Activated naive CD4-positive, alpha-beta T cell treated with anti-CD3 and anti-CD28 coated beads, Interleukin-2, amount 50 U/mL, for 16 hours (primary cell): ENCODE results near the gene BAK1.

ENCODE experiments used
- DNase-seq: peaks from one replicate; pipeline ENCODE4 v3.0.0-alpha.2; 2020

BAK1 gene

GRCh38 chr6:33579828-33580714 is at the start of gene BAK1:
Gene BAK1 (minus strand): TSS chr6:33580276. CDS start chr6:33577604, 2,672 bp downstream.
- peak; percentile 84 for DNase-seq

DNA sequence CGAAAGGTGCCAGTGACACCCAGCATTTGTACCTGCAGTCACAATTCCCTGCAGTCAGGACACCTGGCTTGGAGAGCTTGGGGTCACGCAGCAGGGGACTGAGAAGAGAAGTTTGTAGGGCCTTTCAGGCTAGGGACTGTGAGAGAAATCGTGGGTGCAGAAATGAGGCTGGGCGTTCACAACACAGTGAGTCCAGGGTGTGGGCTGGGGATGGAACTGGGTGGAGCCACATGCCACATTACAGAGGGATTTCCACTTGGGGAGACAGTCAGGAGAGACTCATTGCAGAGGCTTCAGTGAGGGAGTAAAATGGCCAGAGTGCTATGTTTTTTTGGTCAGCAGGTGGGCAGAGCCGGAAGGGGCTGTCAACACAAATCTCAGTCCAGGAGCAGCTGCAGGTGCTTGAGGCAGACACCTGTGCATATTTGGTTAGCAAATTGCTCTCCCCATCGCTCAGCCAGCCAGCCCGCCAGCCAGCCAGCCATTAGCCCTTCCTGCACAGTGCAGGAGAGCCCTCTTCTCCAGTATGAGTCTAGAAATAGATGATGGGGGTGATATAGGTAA is 48.4 kb upstream of the BAK1 start:
- DNase-seq, result no peak

- no peak for DNase-seq
Observed at GRCh38 chr6:33627876-33628275, 47.8 kb upstream of the BAK1 start.

- DNase-seq, result no peak
Observed at GRCh38 chr6:33624856-33625255, 44.8 kb upstream of the BAK1 start.

DNA sequence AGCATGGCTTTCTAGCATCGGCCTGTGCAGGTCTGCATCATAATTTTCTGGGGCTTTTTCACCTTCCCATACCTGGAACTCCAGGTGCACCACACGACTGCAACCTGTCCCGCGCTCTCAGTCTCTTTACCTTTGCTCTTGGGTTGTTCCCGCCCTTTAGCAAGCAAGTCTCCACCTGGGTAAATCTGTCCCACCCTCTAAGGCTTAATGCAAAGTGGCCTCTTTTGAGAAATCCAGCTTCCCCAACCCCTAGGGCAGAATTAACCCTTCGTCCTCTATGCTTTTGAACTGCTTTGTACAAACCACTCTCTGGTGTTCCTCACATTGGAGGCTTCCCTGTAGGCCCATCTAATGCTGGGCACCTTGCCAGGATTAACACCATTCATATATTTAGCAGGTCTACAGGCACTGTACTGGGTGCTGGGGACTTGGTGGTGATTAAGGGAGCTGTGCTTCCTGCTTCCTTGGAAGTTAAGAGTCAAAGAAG is 43.9 kb upstream of the BAK1 start:
- DNase-seq, result no peak

GRCh38 chr6:33622456-33623431 is 42.7 kb upstream of the BAK1 start:
- no peak for DNase-seq

DNA sequence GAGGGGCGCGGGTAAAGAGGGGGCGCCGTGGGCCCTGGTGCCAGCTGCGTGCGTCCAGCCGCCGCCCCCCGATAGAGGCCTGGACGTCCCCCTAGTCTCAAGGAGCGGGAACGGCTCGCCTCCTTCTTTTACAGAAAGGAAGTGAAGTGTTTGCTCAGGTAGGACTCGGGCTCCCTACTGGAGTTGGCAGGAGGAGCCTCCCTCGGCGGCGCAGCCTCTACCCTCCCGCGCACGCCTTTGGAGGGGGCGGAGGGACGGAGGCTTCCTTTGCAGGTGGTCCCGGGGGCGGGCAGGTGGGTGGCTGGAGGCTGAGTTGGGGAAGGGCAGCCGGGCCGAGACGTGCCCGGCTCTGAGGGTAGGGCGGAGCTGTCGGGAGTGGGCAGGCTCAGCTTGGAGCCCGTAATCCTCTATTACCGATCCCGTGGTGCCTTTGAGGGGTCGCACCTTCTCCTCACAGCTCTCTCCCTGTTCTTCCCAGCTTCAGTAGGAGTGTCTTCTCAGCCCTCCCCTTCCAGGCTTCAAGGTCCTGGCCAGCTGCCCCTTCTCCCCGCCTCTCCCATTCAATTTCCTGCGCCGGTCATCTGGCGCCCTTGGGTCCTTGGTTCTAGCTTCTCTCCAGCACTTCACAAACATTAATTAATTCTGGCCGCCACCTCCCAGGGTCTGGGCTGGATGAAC is 41.8 kb upstream of the BAK1 start:
- DNase-seq, result peak; percentile 48

DNA sequence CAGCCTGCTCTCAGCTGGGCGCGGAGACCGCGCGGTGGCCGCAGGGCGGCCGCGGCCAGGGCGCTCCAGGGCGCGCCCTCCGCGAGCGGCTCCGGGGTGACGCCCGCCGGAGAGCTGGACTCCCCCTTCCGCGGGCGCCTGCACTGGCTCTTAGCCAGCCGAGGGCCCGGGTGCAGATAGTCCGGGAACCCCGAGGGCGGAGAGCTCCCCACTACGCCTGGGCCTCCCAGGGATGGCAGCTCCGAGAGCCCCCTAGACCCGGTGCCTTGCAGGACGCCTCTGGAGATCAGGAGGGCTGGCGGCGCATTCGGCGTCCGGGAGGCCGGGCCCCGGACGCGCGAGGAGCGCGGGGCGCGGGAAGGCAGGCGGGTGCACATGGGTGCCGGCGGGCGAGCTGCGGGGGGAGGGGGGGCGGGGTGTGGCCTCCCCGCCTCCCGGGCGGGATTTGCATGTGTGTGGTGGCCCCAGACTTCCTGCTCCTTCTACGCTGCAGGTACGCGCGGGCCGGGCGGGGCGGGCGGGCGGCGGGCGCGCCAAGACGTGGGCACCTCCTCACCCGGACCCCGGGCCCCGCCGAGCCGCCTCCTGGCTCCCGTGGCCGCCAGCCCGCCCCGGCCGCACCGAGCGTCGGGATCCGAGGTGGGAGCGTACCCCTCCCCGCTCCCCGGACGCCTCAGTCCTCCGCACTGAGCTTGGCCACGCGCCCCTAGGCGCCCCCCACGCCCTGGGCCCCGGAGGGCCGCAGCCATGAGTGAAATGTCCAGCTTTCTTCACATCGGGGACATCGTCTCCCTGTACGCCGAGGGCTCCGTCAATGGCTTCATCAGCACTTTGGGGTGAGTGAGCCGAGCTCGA is 41.0 kb upstream of the BAK1 start, which contains the start of gene ITPR3:
ITPR3 (plus strand) TSS at position 467 of the 855 bp plus-strand sequence; CDS start at position 748, 281 bp downstream.
- peak; percentile 73 for DNase-seq

- DNase-seq, result peak; percentile 24
Observed at GRCh38 chr6:33620158-33620855, 40.2 kb upstream of the BAK1 start.

DNA sequence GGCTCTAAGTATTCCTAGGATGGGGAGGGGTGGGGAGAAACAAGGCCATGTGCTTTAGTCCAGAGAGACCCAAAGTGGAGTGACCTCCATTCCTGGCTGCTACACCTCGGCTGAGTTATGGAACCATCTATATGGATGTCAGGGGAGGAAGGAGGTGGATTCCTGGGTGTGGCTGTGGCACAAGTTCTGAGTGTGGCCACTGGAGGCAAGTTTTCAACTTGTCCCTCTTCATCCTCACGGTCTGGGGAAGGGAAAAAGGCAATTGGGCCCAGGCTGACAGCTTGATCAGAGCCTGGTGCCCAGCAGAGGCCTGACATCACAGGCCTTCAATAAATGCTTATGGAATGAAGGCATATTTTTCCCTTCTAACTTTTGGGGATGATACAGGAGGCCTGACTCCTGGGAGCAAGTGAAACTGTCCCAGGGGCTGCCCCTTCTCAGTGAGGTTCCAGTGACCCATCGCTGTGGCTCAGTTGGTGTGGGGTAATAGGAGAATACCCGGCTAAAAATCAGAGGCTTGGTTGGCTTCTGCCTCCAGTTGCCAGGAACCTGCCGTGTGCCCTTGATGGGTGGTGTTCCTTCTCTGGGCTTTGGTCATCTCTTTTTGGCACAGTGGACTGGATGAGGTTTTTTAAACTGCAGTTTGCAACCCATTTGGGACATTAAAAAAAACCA is 39.2 kb upstream of the BAK1 start:
- no peak for DNase-seq

- no peak for DNase-seq
Observed at GRCh38 chr6:33616913-33617312, 36.8 kb upstream of the BAK1 start.

DNA sequence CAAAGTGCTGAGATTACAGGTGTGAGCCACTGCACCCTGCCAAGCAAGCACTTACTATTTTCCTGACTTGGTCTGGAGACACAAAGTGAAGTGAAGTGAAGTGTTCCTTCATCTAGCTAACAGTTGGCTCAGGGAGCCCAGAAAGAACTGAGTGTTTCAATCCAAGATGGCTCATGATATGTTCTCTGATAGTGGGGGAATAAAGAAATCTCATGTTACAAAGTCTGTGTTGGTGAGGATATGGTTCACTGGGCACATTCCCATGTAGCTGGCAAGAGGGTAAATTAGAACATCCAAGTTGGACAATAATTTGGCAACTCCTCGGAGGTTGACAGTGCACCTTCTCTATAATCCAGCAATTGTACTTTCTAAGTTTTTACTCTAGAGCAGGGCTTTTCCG is 36.0 kb upstream of the BAK1 start:
- no peak for DNase-seq

DNA sequence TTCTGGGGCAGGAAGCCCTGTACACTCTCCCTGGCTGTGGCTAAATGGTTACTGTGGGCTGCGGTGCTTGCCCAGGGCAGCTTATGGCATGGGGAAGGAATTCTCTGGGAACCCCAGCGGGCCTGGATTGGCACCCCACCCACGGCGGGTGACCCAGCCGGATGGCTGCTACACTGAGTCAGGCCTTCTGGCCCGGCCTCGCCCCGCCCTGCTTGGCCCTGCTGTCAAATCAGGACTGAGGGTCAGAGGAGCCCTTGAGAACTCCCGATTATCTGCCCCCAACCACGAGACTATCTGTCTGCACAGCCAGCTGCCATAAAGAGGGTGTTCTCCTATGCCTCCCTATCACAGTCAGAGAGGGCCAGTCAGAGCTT is 33.7 kb upstream of the BAK1 start:
- DNase-seq, result no peak

GRCh38 chr6:33613146-33613794 is 33.2 kb upstream of the BAK1 start:
- no peak for DNase-seq

DNA sequence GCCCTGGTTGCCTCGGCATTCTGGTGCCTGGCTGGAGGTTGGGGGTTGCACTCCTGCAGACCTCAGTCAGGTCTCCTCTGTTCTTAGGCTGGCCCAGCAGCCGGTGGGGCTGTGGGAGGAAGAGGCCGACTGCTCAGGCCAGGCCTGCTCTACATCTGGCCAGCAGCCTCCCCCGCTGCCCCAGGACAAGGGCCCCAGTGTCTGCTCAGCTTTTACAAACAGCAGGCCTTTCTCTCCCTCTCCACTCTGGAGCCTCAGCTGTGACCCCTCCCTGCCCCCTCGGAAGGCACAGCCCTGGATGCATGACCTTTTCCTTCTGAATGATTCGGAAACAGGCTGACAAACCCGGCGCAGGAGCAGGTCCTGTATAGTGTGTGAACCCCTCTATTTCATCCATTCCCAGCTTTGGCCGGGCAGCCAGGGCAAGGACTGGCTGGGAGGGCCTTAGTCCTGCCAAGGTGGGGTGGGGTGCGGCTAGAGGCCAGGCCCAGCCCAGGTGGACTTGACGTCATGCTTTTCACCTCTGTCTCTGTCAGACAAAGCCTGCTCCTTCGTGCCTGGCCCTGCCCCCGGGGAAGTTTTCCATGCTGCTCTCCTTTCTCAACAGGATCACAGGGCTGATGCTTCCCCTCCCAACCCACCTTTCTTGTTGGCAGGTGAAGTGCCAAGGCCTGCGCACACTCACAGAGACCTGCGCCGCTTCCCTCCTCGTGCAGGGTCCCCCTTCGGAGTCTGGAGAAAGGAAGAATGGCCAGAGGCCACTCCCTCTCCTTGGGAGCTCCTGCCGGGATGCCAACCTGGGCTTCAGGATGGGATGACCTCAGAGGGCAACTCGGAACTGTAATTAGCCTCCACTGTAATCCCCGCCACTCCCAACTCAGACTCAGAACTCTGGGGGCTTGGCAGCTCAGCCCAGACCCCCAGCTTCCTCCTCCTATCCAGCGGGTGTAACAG is 31.0 kb upstream of the BAK1 start:
- DNase-seq, result no peak

DNA sequence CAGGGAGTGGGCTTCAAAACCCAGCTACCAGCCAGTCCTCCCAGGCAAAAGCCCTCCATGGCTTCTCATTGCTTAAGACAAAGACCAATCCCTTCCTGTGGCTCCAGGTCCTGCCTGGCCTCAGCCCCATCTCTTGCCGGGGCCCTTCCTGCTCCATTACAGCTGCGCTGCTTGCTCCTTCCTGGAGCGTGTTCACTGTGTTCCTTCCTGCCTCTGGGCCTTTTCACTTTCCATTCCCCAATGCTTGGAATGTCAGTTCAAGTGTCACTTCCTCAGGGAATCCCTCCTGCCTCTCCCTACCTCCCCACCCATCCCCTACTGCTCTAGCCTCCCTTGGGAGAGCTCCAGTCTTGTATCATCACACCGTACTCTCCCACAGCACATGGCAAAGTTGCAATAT is 30.0 kb upstream of the BAK1 start:
- DNase-seq, result no peak

DNA sequence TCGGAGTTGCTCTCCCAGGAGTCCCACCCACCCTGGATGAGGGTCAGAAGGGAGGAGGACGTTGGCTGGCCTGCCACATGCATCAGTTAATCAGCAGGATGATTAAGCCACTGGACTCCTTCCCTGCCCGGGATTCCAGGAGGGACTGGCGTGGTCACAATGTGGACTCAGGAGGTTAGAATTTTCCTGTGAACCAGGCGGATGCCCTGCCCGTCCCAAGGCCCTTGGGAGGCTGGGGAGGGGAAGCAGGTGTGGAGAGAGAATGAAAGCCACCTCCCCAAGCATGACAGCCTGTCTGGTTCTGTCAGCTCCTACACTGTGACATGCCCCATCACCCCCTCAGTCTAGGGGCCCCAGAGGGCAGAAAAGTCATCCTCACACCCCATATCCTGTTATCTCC is 29.5 kb upstream of the BAK1 start:
- DNase-seq, result no peak

- no peak for DNase-seq
Observed at GRCh38 chr6:33609019-33609418, 28.9 kb upstream of the BAK1 start.

- peak; percentile 29 for DNase-seq
Observed at GRCh38 chr6:33607784-33608161, 27.7 kb upstream of the BAK1 start.
